ENCODE data around the gene ZNF221.

GRCh38 chr19:44010468-44010867 lies 59.4 kb downstream of the ZNF221 start:
- no peak for TF ChIP-seq CTCF (IDR thresholded peaks at IDR 0.05)
- TF ChIP-seq POLR2AphosphoS5 (IDR thresholded peaks at IDR 0.05), result no peak
- TF ChIP-seq POLR2A (IDR thresholded peaks at IDR 0.05), result no peak
- TF ChIP-seq EP300 (IDR thresholded peaks at IDR 0.05), result no peak
